Measurements from ENCODE around the gene PTPRM.

PTPRM gene

GRCh38 chr18:7919565-7919964, 352.4 kb downstream of the PTPRM start:
- no peaks in the 10 kb centered on the region for H3K27me3 ChIP-seq (ENCODE audit: low read depth)
- H3K4me3 ChIP-seq: no peak overlapping the region
- H3K36me3 ChIP-seq (replicated peaks): no peaks in the 10 kb centered on the region
- DNase-seq (ENCODE audit: low spot score in 2 of 2): no peak
- H3K9me3 ChIP-seq: peaks cover 5% of the 10 kb centered on the region; the same call in 1 of the 2 replicates
- in situ Hi-C loops (cut with MboI; ENCODE audit: low sequenced_read_pairs): no loop called here
- no peaks in the 10 kb centered on the region for H3K4me1 ChIP-seq

- H3K27me3 ChIP-seq (ENCODE audit: low read depth): no peaks in the 10 kb centered on the region
- H3K4me1 ChIP-seq: no peaks in the 10 kb centered on the region
- in situ Hi-C loops (cut with MboI; ENCODE audit: low sequenced_read_pairs): no loop called here
- H3K9me3 ChIP-seq: peaks cover 3% of the 10 kb centered on the region; the same call in 1 of the 2 replicates
- no peaks in the 10 kb centered on the region for H3K36me3 ChIP-seq (replicated peaks)
- no peak for DNase-seq (ENCODE audit: low spot score in 2 of 2)
- no peak overlapping the region for H3K4me3 ChIP-seq
Measured at GRCh38 chr18:7921938-7922587, 354.9 kb downstream of the PTPRM start.

- no peaks in the 10 kb centered on the region for H3K4me1 ChIP-seq
- no peak for DNase-seq (ENCODE audit: low spot score in 2 of 2)
- H3K36me3 ChIP-seq (replicated peaks): no peaks in the 10 kb centered on the region
- no peak overlapping the region for H3K4me3 ChIP-seq
- in situ Hi-C loops (cut with MboI; ENCODE audit: low sequenced_read_pairs): no loop called here
- peaks cover 3% of the 10 kb centered on the region; the same call in 1 of the 2 replicates for H3K9me3 ChIP-seq
- no peaks in the 10 kb centered on the region for H3K27me3 ChIP-seq (ENCODE audit: low read depth)
Measured at GRCh38 chr18:7923105-7923504, 356.0 kb downstream of the PTPRM start.

GRCh38 chr18:7924616-7925015, 357.5 kb downstream of the PTPRM start:
- no peaks in the 10 kb centered on the region for H3K36me3 ChIP-seq (replicated peaks)
- no peaks in the 10 kb centered on the region for H3K4me1 ChIP-seq
- no peaks in the 10 kb centered on the region for H3K27me3 ChIP-seq (ENCODE audit: low read depth)
- no peak overlapping the region for H3K4me3 ChIP-seq
- no peaks in the 10 kb centered on the region for H3K9me3 ChIP-seq
- no peak for DNase-seq (ENCODE audit: low spot score in 2 of 2)
- in situ Hi-C loops (cut with MboI; ENCODE audit: low sequenced_read_pairs): no loop called here

GRCh38 chr18:7926526-7926925, 359.4 kb downstream of the PTPRM start:
- H3K4me3 ChIP-seq: no peak overlapping the region
- no peak for DNase-seq (ENCODE audit: low spot score in 2 of 2)
- in situ Hi-C loops (cut with MboI; ENCODE audit: low sequenced_read_pairs): no loop called here
- H3K9me3 ChIP-seq: no peaks in the 10 kb centered on the region
- H3K36me3 ChIP-seq (replicated peaks): no peaks in the 10 kb centered on the region
- H3K27me3 ChIP-seq (ENCODE audit: low read depth): no peaks in the 10 kb centered on the region
- H3K4me1 ChIP-seq: no peaks in the 10 kb centered on the region

GRCh38 chr18:7927119-7927518, 360.0 kb downstream of the PTPRM start:
- no peak overlapping the region for H3K4me3 ChIP-seq
- H3K9me3 ChIP-seq: no peaks in the 10 kb centered on the region
- in situ Hi-C loops (cut with MboI; ENCODE audit: low sequenced_read_pairs): no loop called here
- no peaks in the 10 kb centered on the region for H3K4me1 ChIP-seq
- no peak for DNase-seq (ENCODE audit: low spot score in 2 of 2)
- H3K36me3 ChIP-seq (replicated peaks): no peaks in the 10 kb centered on the region
- H3K27me3 ChIP-seq (ENCODE audit: low read depth): no peaks in the 10 kb centered on the region

GRCh38 chr18:7931763-7932162, 364.6 kb downstream of the PTPRM start:
- no peaks in the 10 kb centered on the region for H3K27me3 ChIP-seq (ENCODE audit: low read depth)
- no peaks in the 10 kb centered on the region for H3K9me3 ChIP-seq
- H3K36me3 ChIP-seq (replicated peaks): no peaks in the 10 kb centered on the region
- DNase-seq (ENCODE audit: low spot score in 2 of 2): no peak
- H3K4me1 ChIP-seq: no peaks in the 10 kb centered on the region
- in situ Hi-C loops (cut with MboI; ENCODE audit: low sequenced_read_pairs): no loop called here
- no peak overlapping the region for H3K4me3 ChIP-seq

- Histone ChIP-seq H3K4me3 (no peak overlapping the region), H3K9me3 (no peaks in the 10 kb centered on the region; the same call in 1 of the 2 replicates), H3K4me1 (no peaks in the 10 kb centered on the region), H3K27me3 (ENCODE audit: low read depth) (no peaks in the 10 kb centered on the region), H3K36me3 (replicated peaks) (no peaks in the 10 kb centered on the region)
- in situ Hi-C loops (cut with MboI; ENCODE audit: low sequenced_read_pairs): no loop called here
- no peak for DNase-seq (ENCODE audit: low spot score in 2 of 2)
Measured at GRCh38 chr18:7937268-7937667, 370.2 kb downstream of the PTPRM start.

- no peaks in the 10 kb centered on the region for H3K36me3 ChIP-seq (replicated peaks)
- in situ Hi-C loops (cut with MboI; ENCODE audit: low sequenced_read_pairs): no loop called here
- peaks cover 4% of the 10 kb centered on the region for H3K9me3 ChIP-seq
- no peaks in the 10 kb centered on the region for H3K27me3 ChIP-seq (ENCODE audit: low read depth)
- no peak overlapping the region for H3K4me3 ChIP-seq
- H3K4me1 ChIP-seq: no peaks in the 10 kb centered on the region
- DNase-seq (ENCODE audit: low spot score in 2 of 2): no peak
Measured at GRCh38 chr18:7939521-7939920, 372.4 kb downstream of the PTPRM start.

- in situ Hi-C loops (cut with MboI; ENCODE audit: low sequenced_read_pairs): no loop called here
- Histone ChIP-seq H3K36me3 (replicated peaks) (no peaks in the 10 kb centered on the region), H3K4me3 (no peak overlapping the region), H3K27me3 (ENCODE audit: low read depth) (no peaks in the 10 kb centered on the region), H3K9me3 (peaks cover 4% of the 10 kb centered on the region), H3K4me1 (no peaks in the 10 kb centered on the region)
- no peak for DNase-seq (ENCODE audit: low spot score in 2 of 2)
Measured at GRCh38 chr18:7940379-7940778, 373.3 kb downstream of the PTPRM start.

GRCh38 chr18:7940971-7941370, 373.9 kb downstream of the PTPRM start:
- H3K9me3 ChIP-seq: peaks cover 4% of the 10 kb centered on the region
- no peak overlapping the region for H3K4me3 ChIP-seq
- no peak for DNase-seq (ENCODE audit: low spot score in 2 of 2)
- no peaks in the 10 kb centered on the region for H3K36me3 ChIP-seq (replicated peaks)
- H3K4me1 ChIP-seq: no peaks in the 10 kb centered on the region
- in situ Hi-C loops (cut with MboI; ENCODE audit: low sequenced_read_pairs): no loop called here
- H3K27me3 ChIP-seq (ENCODE audit: low read depth): no peaks in the 10 kb centered on the region

GRCh38 chr18:7941533-7941932, 374.4 kb downstream of the PTPRM start:
- DNase-seq (ENCODE audit: low spot score in 2 of 2): no peak
- in situ Hi-C loops (cut with MboI; ENCODE audit: low sequenced_read_pairs): no loop called here
- Histone ChIP-seq H3K9me3 (peaks cover 4% of the 10 kb centered on the region), H3K4me3 (no peak overlapping the region), H3K36me3 (replicated peaks) (no peaks in the 10 kb centered on the region), H3K4me1 (no peaks in the 10 kb centered on the region), H3K27me3 (ENCODE audit: low read depth) (no peaks in the 10 kb centered on the region)

- Histone ChIP-seq H3K9me3 (peaks cover 4% of the 10 kb centered on the region; the same call in 1 of the 2 replicates), H3K36me3 (replicated peaks) (no peaks in the 10 kb centered on the region), H3K27me3 (ENCODE audit: low read depth) (no peaks in the 10 kb centered on the region), H3K4me3 (no peak overlapping the region), H3K4me1 (no peaks in the 10 kb centered on the region)
- no peak for DNase-seq (ENCODE audit: low spot score in 2 of 2)
- in situ Hi-C loops (cut with MboI; ENCODE audit: low sequenced_read_pairs): no loop called here
Measured at GRCh38 chr18:7945882-7946281, 378.8 kb downstream of the PTPRM start.

GRCh38 chr18:7946734-7947377, 379.7 kb downstream of the PTPRM start:
- H3K9me3 ChIP-seq: peaks cover 4% of the 10 kb centered on the region; the same call in 1 of the 2 replicates
- no peak overlapping the region for H3K4me3 ChIP-seq
- in situ Hi-C loops (cut with MboI; ENCODE audit: low sequenced_read_pairs): no loop called here
- no peak for DNase-seq (ENCODE audit: low spot score in 2 of 2)
- H3K36me3 ChIP-seq (replicated peaks): no peaks in the 10 kb centered on the region
- H3K4me1 ChIP-seq: no peaks in the 10 kb centered on the region
- no peaks in the 10 kb centered on the region for H3K27me3 ChIP-seq (ENCODE audit: low read depth)

Measured in HAP-1 (cell line).